KMS-11 (cell line): ENCODE data around the gene TMEM131.
A peak's percentile ranks its signal among the peaks of the same experiment; 100 is the strongest.

ENCODE experiments used
- H2AFZ ChIP-seq: fragments of 200-600 bp; sonication (generic); 2 replicates; pipeline ENCODE4 v1.6.1; 2016; ENCODE audit warnings: antibody characterized with exemption, mixed run types, low read depth
- H3K27ac ChIP-seq: fragments of 200-600 bp; sonication (generic); 2 replicates; pipeline ENCODE4 v1.6.1; 2016; ENCODE audit warnings: mild to moderate bottlenecking, mixed run types
- H3K27me3 ChIP-seq: fragments of 200-600 bp; sonication (generic); 2 replicates; pipeline ENCODE4 v1.6.1; 2017; ENCODE audit warnings: mild to moderate bottlenecking, low read depth, mixed run types, moderate library complexity; ENCODE audit not compliant: insufficient read depth
- H3K36me3 ChIP-seq: fragments of 200-600 bp; sonication (generic); 2 replicates; pipeline ENCODE4 v1.6.1; 2017; ENCODE audit warnings: mild to moderate bottlenecking, mixed run types; ENCODE audit not compliant: insufficient read depth
- H3K4me1 ChIP-seq: fragments of 200-600 bp; sonication (generic); 2 replicates; pipeline ENCODE4 v1.6.1; 2016; ENCODE audit warnings: mild to moderate bottlenecking, low read depth, mixed run types; ENCODE audit not compliant: poor library complexity, severe bottlenecking
- H3K4me2 ChIP-seq: fragments of 200-600 bp; sonication (generic); 2 replicates; pipeline ENCODE4 v1.7.0; 2016; ENCODE audit warnings: mild to moderate bottlenecking, mixed run types
- H3K4me3 ChIP-seq: fragments of 200-600 bp; sonication (generic); IDR thresholded peaks from 2 replicates; pipeline ENCODE4 v1.6.1; 2017; ENCODE audit warnings: low read depth, low read length, mixed read lengths; ENCODE audit not compliant: insufficient read depth
- H3K79me2 ChIP-seq: fragments of 200-600 bp; sonication (generic); 2 replicates; pipeline ENCODE4 v1.6.1; 2016; ENCODE audit warnings: low read depth, mixed run types; ENCODE audit not compliant: insufficient read depth
- H3K9ac ChIP-seq: fragments of 200-600 bp; sonication (generic); 2 replicates; pipeline ENCODE4 v1.6.1; 2016; ENCODE audit warnings: mild to moderate bottlenecking, mixed run types
- H4K20me1 ChIP-seq: fragments of 200-600 bp; sonication (generic); 2 replicates; pipeline ENCODE4 v1.6.1; 2016; ENCODE audit warnings: mild to moderate bottlenecking, mixed run types; ENCODE audit not compliant: insufficient read depth
- TF ChIP-seq, protein P1 (sequence below): fragments of 200-600 bp; sonication (generic); conservative IDR thresholded peaks from 2 replicates; pipeline ENCODE4 v1.6.1; 2017; ENCODE audit warnings: low read depth, mild to moderate bottlenecking, antibody characterized with exemption, low read length, moderate library complexity, mixed read lengths

The TMEM131 gene

DNA sequence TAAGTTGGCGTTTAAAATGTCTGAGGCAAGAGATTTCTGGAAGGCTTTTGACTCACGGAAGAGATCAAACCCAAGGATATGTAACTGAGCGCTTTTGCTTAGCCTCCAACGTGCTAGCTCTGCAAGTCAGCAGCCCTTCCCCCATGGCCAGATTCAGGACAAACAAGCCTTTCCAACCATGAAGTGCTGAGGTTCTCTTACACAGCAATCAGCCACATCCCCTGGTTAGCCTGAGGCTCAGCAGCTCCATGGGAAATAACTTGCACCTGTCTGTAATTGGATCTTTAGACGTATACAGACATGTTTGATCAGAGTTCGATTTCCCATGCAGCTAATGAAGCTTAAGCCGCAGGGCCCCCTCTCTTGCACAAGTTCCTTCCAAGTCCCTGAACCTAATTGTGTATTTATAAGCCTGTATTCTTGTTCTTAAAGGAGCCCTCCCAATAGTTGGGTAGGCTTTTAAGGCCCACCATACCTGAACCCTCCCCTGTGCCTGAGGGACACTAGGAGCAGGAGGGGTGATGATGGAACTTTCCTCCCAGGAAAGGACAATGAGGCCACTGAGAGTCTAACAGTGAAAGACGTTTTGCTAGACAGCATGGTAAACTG lies 2.1 kb upstream of the TMEM131 start:
- TF ChIP-seq, protein P1, sequence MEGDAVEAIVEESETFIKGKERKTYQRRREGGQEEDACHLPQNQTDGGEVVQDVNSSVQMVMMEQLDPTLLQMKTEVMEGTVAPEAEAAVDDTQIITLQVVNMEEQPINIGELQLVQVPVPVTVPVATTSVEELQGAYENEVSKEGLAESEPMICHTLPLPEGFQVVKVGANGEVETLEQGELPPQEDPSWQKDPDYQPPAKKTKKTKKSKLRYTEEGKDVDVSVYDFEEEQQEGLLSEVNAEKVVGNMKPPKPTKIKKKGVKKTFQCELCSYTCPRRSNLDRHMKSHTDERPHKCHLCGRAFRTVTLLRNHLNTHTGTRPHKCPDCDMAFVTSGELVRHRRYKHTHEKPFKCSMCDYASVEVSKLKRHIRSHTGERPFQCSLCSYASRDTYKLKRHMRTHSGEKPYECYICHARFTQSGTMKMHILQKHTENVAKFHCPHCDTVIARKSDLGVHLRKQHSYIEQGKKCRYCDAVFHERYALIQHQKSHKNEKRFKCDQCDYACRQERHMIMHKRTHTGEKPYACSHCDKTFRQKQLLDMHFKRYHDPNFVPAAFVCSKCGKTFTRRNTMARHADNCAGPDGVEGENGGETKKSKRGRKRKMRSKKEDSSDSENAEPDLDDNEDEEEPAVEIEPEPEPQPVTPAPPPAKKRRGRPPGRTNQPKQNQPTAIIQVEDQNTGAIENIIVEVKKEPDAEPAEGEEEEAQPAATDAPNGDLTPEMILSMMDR: no peak
- Histone ChIP-seq H3K4me1 (peaks cover 17% of the 10 kb centered on the region), H3K9ac (no peak overlapping the region), H3K27me3 (no peaks in the 10 kb centered on the region), H4K20me1 (no peaks in the 10 kb centered on the region), H2AFZ (no peak overlapping the region), H3K36me3 (no peaks in the 10 kb centered on the region), H3K4me3 (no peak overlapping the region), H3K27ac (no peak overlapping the region), H3K4me2 (no peak overlapping the region), H3K79me2 (peaks cover 22% of the 10 kb centered on the region)

DNA sequence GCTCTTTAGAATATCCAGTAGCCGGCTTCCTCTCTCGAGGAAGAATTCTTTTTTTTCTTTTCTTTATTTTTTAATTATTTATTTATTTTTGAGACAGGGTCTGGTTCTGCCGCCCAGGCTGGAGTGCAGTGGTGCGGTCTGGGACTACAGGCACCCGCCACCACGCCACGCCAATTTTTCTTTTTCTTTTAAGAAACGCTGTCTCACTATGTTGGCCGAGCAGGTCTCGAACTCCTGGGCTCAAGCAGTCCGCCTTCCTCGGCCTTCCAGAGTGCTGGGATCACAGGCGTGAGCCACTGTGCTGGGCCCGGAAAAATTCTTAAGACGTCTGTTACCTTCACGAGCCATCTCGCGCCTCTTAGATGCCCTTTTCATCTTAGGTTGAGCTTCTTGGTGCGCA lies 931 bp upstream of the TMEM131 start:
- H3K4me2 ChIP-seq: peak overlapping the region; percentile 42
- no peaks in the 10 kb centered on the region for H4K20me1 ChIP-seq
- peak overlapping the region; percentile 95 for H2AFZ ChIP-seq
- H3K4me1 ChIP-seq: peaks cover 28% of the 10 kb centered on the region
- H3K4me3 ChIP-seq: no peak overlapping the region
- H3K36me3 ChIP-seq: no peaks in the 10 kb centered on the region
- peak overlapping the region; percentile 83; the same call in 1 of the 2 replicates for H3K9ac ChIP-seq
- peaks cover 34% of the 10 kb centered on the region for H3K79me2 ChIP-seq
- TF ChIP-seq, protein P1: no peak
- no peaks in the 10 kb centered on the region for H3K27me3 ChIP-seq
- H3K27ac ChIP-seq: no peak overlapping the region

DNA sequence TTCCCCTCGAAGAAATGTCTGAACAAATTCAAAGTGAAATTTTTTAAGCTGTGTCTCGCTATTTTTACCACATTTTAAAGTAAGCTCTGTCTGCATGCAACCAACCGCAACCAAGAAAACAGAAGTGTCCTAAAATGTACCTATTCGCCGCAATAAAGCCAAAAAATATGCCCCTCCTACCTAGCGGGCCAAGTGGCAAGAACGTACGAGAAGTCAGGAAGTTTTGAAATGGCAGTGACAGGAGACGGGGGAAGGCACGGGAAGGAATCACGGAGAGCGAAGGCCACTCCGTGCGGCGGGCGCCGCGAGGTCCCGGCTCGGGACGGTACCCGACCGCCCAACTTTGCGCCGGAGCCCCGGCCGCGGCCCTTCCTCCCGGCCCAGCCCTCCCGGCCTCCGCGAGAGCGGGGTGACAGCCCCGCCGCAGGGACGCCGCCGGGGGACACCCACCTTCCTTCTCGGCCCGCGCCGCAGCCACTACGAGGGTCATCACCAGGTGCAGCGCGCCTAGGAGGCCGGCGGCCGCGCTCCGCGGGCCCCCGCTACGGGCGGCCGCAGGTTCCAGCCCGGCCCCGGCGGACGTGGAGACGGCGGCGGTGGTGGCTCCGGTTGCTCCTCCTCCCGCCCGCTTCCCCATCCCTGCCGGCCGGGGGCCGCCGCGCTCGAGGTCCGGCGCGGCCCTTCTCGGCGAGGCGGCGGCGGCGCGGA lies 568 bp downstream of the TMEM131 start:
- peak overlapping the region; percentile 90 for H3K4me2 ChIP-seq
- TF ChIP-seq, protein P1: no peak
- no peaks in the 10 kb centered on the region for H3K36me3 ChIP-seq
- peak overlapping the region; percentile 83 for H3K9ac ChIP-seq
- H3K79me2 ChIP-seq: peaks cover 49% of the 10 kb centered on the region
- no peaks in the 10 kb centered on the region for H3K27me3 ChIP-seq
- peak overlapping the region; percentile 89 for H3K27ac ChIP-seq
- H3K4me1 ChIP-seq: peaks cover 28% of the 10 kb centered on the region
- peak overlapping the region; percentile 93 for H3K4me3 ChIP-seq
- H2AFZ ChIP-seq: peak overlapping the region; percentile 95
- no peaks in the 10 kb centered on the region for H4K20me1 ChIP-seq

DNA sequence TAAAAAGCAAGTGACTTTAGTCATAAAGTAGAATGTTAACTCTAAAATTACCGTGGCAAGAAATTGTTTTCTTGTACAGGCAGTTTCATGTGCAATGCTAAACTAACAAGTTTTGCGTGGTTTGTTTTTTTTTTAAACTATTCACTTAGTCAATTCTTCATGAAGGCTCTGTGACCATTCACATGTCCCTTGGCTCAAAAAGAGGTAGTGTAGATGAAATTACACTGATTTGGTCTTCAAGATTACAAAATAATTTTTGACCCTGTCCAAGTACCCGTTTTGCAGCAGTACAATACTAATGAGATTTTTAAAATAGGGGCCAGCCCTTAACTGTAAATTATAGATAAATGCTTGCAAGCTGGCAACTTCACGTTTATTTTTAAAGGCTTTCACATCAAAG lies 1.3 kb downstream of the TMEM131 start:
- no peaks in the 10 kb centered on the region for H3K27me3 ChIP-seq
- peak overlapping the region; percentile 95; the same call in 1 of the 2 replicates for H2AFZ ChIP-seq
- H3K27ac ChIP-seq: peak overlapping the region; percentile 89
- H3K36me3 ChIP-seq: no peaks in the 10 kb centered on the region
- no peaks in the 10 kb centered on the region for H4K20me1 ChIP-seq
- peak overlapping the region; percentile 90 for H3K4me2 ChIP-seq
- peaks cover 28% of the 10 kb centered on the region for H3K4me1 ChIP-seq
- peaks cover 56% of the 10 kb centered on the region for H3K79me2 ChIP-seq
- H3K9ac ChIP-seq: peak overlapping the region; percentile 83; the same call in 1 of the 2 replicates
- H3K4me3 ChIP-seq: peak overlapping the region; percentile 51
- TF ChIP-seq, protein P1: no peak
